Activated CD4-positive, alpha-beta memory T cell treated with anti-CD3 and anti-CD28 coated beads, Interleukin-2, amount 10 ng/mL, durations not matched to agents 7 days and 5 days (primary cell): Measurements from ENCODE around the gene OR8B4. TPM values are rescaled to one million over a fixed set of nuclear protein-coding genes. Genes with fewer than 3 reads are reported as not detected.
"Not testable (repeated sequence)": the region's sequence is repeated elsewhere in the genome, so short reads cannot be mapped to it uniquely, and the experiment has no call there.

Experiments used
- CTCF ChIA-PET: fragments of 350-600 bp; sonication (Branson Sonifier 250); formaldehyde crosslinking; loops from one replicate; lab custom pipeline; 2021; ENCODE audit warnings: antibody characterized with exemption, inconsistent platforms; lab: Charles Lee
- POLR2A ChIA-PET: fragments of 350-600 bp; sonication (Branson Sonifier 250); formaldehyde crosslinking; loops from one replicate; lab custom pipeline; 2021; ENCODE audit warnings: antibody characterized with exemption; lab: Charles Lee
- DNase-seq: peaks from one replicate; pipeline ENCODE4 v3.0.0-alpha.2; 2020
- H3K27ac Mint-ChIP-seq: one replicate; pipeline ENCODE4 v1.8.0; 2021; ENCODE audit warnings: mild to moderate bottlenecking, mixed read lengths
- H3K27me3 Mint-ChIP-seq: one replicate; pipeline ENCODE4 v1.8.0; 2021; ENCODE audit warnings: mixed read lengths
- H3K36me3 Mint-ChIP-seq: one replicate; pipeline ENCODE4 v1.8.0; 2021; ENCODE audit warnings: low read depth, mixed read lengths
- H3K4me1 Mint-ChIP-seq: one replicate; pipeline ENCODE4 v1.8.0; 2021; ENCODE audit warnings: mixed read lengths
- H3K4me3 Mint-ChIP-seq: one replicate; pipeline ENCODE4 v1.8.0; 2021; ENCODE audit warnings: mild to moderate bottlenecking, mixed read lengths
- H3K9me3 Mint-ChIP-seq: one replicate; pipeline ENCODE4 v1.8.0; 2021; ENCODE audit warnings: mixed read lengths
- total RNA-seq, 2 experiments: library from RNA; stranded (reverse); gene quantifications; one replicate each; pipeline ENCODE4 v1.2.3, GENCODE V29; 2021

Gene OR8B4
- total RNA-seq, 2 experiments from 2014 or later: not detected

DNA sequence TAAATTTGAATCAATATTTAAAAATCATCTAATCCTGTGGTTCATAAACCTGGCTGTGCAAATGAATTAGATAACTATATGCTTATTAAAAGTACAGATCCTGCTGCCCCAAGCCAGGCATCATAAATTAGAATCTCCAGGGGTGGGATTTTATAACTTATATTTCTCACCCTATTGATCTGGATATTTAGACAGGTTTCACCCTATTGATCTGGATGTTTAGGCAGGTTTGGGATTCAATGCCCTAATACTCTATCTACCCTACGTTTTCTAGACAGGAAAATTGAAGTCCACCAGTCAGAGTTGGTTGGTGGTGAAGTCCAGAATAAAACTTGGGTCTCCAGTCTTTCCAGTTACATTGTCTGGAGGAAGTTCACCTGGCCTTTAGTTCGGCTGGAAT, 18.2 kb upstream of the OR8B4 start:
- CTCF ChIA-PET: no interaction called here
- H3K36me3 Mint-ChIP-seq: no peaks in the 10 kb centered on the region
- no peak overlapping the region for H3K27ac Mint-ChIP-seq
- no peak overlapping the region for H3K4me3 Mint-ChIP-seq
- no peaks in the 10 kb centered on the region for H3K9me3 Mint-ChIP-seq
- POLR2A ChIA-PET: no interaction called here
- no peaks in the 10 kb centered on the region for H3K27me3 Mint-ChIP-seq
- DNase-seq: no peak
- no peaks in the 10 kb centered on the region for H3K4me1 Mint-ChIP-seq

DNA sequence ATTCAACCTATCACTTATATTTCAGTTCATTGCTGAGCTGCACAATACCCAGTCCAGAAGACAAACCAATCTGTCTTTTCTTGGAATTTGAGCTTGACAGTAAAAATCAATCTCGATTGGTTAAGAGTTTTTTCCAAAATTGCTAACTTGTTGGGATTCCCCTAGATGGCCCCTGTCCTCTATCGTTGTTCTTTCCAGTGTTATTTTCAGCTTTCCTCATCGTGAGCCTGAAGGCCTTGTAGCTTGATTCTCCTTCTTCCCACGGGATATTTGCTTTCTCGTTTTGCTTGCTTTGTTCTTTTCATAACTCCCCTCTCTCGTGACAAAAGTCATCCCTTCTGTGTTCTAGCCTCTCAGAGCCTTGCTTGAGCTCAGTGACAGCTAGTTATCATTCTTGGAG, 17.8 kb upstream of the OR8B4 start:
- Mint-ChIP-seq H3K36me3 (no peaks in the 10 kb centered on the region), H3K27ac (no peak overlapping the region), H3K4me3 (no peak overlapping the region), H3K27me3 (no peaks in the 10 kb centered on the region), H3K9me3 (no peaks in the 10 kb centered on the region), H3K4me1 (no peaks in the 10 kb centered on the region)
- no peak for DNase-seq
- POLR2A ChIA-PET: no interaction called here
- CTCF ChIA-PET: no interaction called here

DNA sequence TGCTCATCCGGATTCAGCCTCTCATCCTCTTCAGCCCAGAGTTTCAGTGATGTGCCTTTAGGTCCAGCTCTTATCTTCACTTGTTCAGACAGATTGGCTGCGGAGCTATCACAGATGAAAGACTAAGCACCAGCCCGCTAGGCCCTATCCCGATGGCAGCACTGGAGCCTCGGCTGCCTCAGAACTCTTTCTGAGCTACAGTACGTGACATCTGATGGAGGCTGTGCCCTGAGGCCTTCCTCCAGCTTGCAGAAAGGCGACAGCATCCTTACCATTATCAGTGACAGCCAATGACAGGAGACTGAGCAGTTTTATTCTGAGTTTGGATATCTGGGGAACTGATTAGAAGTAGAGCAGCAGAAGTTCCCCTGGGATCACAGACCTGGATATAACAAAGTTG, 16.8 kb upstream of the OR8B4 start:
- ChIA-PET POLR2A (no interaction called here), CTCF (no interaction called here)
- Mint-ChIP-seq H3K4me1 (no peaks in the 10 kb centered on the region), H3K4me3 (no peak overlapping the region), H3K9me3 (no peaks in the 10 kb centered on the region), H3K27me3 (no peaks in the 10 kb centered on the region), H3K36me3 (no peaks in the 10 kb centered on the region), H3K27ac (no peak overlapping the region)
- no peak for DNase-seq

DNA sequence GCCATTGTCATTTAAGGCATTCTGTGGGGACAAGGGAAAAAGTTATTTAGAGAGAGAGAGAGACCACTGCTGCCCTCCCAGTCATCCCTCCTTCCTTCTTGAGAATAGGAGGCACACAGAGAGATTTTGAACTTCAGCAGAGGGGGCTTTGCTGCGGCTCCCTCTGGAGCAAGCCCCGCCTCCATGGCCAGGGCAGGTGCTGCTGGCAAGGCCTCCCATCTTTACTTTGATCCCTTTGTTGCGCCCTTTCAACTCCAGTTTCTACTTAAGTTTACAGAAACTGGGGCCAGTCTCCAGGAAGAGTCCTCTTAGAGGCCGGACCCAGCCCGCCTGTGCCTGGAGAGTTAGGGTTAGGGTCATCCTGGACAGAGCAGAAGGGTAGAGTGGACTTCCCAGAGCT, 16.4 kb upstream of the OR8B4 start:
- no peak for DNase-seq
- POLR2A ChIA-PET: no interaction called here
- no peaks in the 10 kb centered on the region for H3K27me3 Mint-ChIP-seq
- H3K4me3 Mint-ChIP-seq: no peak overlapping the region
- CTCF ChIA-PET: no interaction called here
- H3K36me3 Mint-ChIP-seq: no peaks in the 10 kb centered on the region
- no peaks in the 10 kb centered on the region for H3K4me1 Mint-ChIP-seq
- H3K9me3 Mint-ChIP-seq: no peaks in the 10 kb centered on the region
- no peak overlapping the region for H3K27ac Mint-ChIP-seq

DNA sequence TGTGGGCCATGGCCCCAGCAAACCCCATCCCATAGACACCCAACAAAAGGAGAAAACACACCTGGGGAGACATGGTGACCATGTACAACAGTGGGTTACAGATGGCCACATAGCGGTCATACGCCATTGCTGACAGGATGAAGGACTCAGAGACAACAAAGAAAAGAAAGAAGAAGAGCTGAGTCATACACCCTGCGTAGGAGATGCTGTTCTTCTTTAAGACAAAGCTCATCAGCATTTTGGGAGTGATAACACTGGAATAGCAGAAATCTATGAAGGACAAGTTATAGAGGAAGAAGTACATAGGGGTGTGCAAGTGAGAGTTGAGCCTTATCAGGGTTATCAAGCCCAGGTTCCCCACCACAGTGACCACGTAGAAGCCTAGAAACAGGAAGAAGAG, 15.9 kb upstream of the OR8B4 start:
- Mint-ChIP-seq H3K4me1 (no peaks in the 10 kb centered on the region), H3K27ac (no peak overlapping the region), H3K36me3 (no peaks in the 10 kb centered on the region), H3K27me3 (no peaks in the 10 kb centered on the region), H3K9me3 (no peaks in the 10 kb centered on the region), H3K4me3 (no peak overlapping the region)
- POLR2A ChIA-PET: no interaction called here
- DNase-seq: no peak
- CTCF ChIA-PET: no interaction called here

DNA sequence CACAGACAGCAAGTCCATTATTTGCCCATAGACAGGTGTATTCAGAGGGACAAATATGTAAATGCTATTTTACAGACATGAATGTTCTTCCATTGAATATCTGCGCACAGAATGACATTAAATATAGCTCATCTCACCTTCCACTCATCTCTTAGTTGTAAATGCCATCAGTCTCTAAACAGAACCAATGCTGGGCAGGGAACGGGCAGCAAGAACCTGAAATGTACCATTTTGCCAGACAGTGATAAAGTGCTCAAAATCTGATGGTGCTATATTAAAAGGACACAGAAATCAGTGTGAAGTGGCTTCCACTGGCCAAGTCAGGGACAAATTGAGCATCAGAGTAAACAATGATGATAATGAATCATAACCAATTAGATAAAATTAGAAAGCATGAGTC, 10.0 kb upstream of the OR8B4 start:
- ChIA-PET POLR2A (no interaction called here), CTCF (no interaction called here)
- H3K4me1 Mint-ChIP-seq: no peaks in the 10 kb centered on the region
- no peak for DNase-seq
- no peak overlapping the region for H3K27ac Mint-ChIP-seq
- H3K27me3 Mint-ChIP-seq: no peaks in the 10 kb centered on the region
- peaks cover 1% of the 10 kb centered on the region for H3K9me3 Mint-ChIP-seq
- no peaks in the 10 kb centered on the region for H3K36me3 Mint-ChIP-seq
- H3K4me3 Mint-ChIP-seq: no peak overlapping the region

DNA sequence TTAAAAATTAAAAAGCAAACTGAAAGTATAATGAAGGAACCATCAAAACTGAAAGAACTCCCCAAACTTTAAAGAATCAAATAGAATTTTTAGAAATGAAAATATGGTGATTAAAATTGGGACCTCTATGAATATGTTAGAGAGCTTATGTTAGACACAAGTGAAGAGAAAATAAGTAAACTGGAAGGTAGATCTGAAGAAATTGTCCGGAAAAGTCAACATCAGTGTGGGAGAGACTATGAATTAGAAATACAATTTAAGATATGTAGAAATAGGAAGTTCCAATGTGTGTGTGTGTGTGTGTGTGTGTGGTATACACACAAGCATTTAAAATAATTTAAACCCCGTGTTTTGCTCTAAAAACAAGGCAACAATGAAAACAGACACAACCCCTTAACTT, 4.9 kb upstream of the OR8B4 start:
- CTCF ChIA-PET: no interaction called here
- Mint-ChIP-seq H3K27ac (no peak overlapping the region), H3K4me1 (no peaks in the 10 kb centered on the region), H3K4me3 (no peak overlapping the region), H3K36me3 (no peaks in the 10 kb centered on the region), H3K27me3 (no peaks in the 10 kb centered on the region), H3K9me3 (peaks cover 8% of the 10 kb centered on the region)
- no peak for DNase-seq
- POLR2A ChIA-PET: no interaction called here

DNA sequence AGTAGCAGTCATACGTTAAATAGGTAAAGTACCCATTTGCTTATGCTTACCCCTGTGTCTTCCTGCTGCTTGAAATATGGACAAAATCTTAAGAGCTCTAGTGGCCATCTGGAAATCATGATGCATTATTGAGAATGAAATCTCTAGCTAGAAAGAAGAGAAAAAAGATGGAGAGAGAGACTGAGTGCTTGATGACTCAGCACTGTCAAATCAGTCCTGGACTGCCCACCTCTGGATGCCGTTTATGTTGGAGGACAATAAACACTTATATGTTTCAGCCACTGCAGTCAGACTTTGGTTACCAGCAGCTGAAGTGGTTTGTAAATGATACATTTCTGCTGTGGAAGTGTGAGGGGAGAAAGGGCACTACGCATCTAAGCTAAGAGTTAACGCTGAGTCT, 3.6 kb downstream of the OR8B4 start:
- H3K27me3 Mint-ChIP-seq: peaks cover 5% of the 10 kb centered on the region
- no peak for DNase-seq
- H3K36me3 Mint-ChIP-seq: no peaks in the 10 kb centered on the region
- H3K4me1 Mint-ChIP-seq: no peaks in the 10 kb centered on the region
- POLR2A ChIA-PET: no interaction called here
- no peaks in the 10 kb centered on the region for H3K9me3 Mint-ChIP-seq
- no peak overlapping the region for H3K4me3 Mint-ChIP-seq
- H3K27ac Mint-ChIP-seq: no peak overlapping the region
- CTCF ChIA-PET: interaction anchor here (0.8 kb wide), 1 partner anchor 19 kb away, joined by 3 read pairs; no protein-coding TSS in a partner anchor

DNA sequence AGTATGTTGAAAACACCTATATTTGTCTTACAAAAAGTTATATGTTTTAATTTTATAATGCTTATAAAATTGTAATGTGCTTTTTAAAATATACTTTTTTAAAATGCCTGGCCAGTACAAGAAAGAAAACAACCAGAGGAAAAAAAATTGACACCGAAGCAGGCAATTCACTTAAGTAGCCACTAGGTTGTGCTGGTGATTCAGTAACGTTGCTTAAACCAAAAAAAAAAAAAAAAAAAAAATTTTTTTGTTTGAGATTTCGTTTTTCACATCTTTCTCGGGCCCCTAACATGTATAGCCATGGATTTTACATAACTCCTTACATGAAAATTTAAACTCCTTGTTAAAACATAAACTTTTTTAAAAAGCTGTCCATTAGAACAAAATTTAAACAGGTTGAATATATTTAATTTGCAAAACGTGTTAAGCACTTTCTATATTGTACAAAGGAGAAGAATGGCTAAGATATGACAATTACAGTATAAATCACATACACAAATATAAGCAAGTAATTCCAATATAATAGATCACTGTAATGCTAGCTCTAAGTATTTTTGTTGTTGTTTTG, 9.2 kb downstream of the OR8B4 start:
- no peak overlapping the region for H3K4me3 Mint-ChIP-seq
- CTCF ChIA-PET: interaction anchor here (0.7 to 2.5 kb wide), 7 partner anchors 14 to 737 kb away, joined by 3 to 15 read pairs (median 4); no protein-coding TSS in a partner anchor

DNA sequence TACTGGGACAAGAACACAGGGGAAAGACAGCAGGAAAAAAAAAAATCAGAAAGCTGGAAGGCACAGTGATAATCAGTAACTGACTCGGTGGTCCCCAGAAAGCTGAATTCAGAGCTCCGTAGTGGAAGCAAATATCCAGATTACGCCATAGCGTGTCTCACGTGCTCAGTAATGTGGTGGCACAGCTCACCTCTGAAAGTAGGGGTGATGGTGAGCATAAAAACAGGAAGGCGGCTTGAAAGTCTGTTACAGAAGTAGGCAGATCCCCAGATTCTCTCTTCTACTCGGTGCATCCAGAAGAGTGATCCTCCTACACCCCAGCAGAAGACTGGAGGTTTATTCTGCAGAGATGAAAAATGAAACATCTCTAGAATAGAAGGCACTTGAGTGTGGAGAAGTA, 14.8 kb downstream of the OR8B4 start:
- no peak for DNase-seq
- Mint-ChIP-seq H3K4me3 (no peak overlapping the region), H3K27me3 (peaks cover 17% of the 10 kb centered on the region), H3K27ac (no peak overlapping the region), H3K36me3 (no peaks in the 10 kb centered on the region), H3K9me3 (no peaks in the 10 kb centered on the region), H3K4me1 (no peaks in the 10 kb centered on the region)
- POLR2A ChIA-PET: no interaction called here
- CTCF ChIA-PET: no interaction called here

More for the DNA sequence above, 9.2 kb downstream of the OR8B4 start:
- Mint-ChIP-seq H3K27ac (no peak overlapping the region), H3K9me3 (no peaks in the 10 kb centered on the region), H3K27me3 (peaks cover 3% of the 10 kb centered on the region), H3K4me1 (no peaks in the 10 kb centered on the region), H3K36me3 (no peaks in the 10 kb centered on the region)
- no peak for DNase-seq
- POLR2A ChIA-PET: no interaction called here

DNA sequence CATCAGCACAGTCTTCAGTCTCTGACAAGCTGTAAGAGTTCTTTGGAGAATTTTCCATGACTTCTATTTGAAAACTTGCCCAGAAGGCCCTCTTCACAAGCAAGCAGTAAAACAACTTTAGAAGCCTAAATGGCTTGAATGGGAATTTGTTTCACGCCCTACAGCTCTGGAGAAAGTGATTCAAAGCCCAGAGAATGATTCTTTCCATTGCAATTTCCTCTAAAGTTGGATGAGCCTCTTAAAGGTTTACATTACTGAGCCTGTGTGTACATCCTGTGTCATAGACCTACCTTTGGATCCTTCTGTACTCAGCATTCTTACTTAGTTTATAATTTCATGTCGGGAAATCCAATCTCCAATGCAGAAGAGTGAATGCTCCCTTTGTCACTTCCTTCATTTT, 19.1 kb downstream of the OR8B4 start:
- Mint-ChIP-seq H3K9me3 (no peaks in the 10 kb centered on the region), H3K4me1 (peaks cover 3% of the 10 kb centered on the region), H3K4me3 (no peak overlapping the region), H3K36me3 (no peaks in the 10 kb centered on the region), H3K27ac (no peak overlapping the region), H3K27me3 (peaks cover 19% of the 10 kb centered on the region)
- POLR2A ChIA-PET: no interaction called here
- CTCF ChIA-PET: no interaction called here
- DNase-seq: no peak

DNA sequence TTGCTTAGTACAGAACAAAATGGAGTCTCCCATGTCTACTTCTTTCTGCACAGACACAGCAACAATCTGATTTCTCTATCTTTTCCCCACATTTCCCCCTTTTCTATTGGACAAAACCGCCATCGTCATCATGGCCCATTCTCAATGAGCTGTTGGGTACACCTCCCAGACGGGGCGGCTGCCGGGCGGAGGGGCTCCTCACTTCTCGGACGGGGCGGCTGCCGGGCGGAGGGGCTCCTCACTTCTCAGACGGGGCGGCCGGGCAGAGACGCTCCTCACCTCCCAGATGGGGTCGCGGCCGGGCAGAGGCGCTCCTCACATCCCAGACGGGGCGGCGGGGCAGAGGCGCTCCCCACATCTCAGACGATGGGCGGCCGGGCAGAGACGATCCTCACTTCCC, 21.5 kb downstream of the OR8B4 start:
- H3K4me1 Mint-ChIP-seq, H3K36me3 Mint-ChIP-seq, POLR2A ChIA-PET, H3K27me3 Mint-ChIP-seq, DNase-seq, H3K27ac Mint-ChIP-seq, H3K4me3 Mint-ChIP-seq, H3K9me3 Mint-ChIP-seq: not testable (repeated sequence)
- CTCF ChIA-PET: interaction anchor here (1.4 to 2.5 kb wide), 3 partner anchors 71 to 181 kb away, joined by 3 to 22 read pairs (median 4); no protein-coding TSS in a partner anchor

DNA sequence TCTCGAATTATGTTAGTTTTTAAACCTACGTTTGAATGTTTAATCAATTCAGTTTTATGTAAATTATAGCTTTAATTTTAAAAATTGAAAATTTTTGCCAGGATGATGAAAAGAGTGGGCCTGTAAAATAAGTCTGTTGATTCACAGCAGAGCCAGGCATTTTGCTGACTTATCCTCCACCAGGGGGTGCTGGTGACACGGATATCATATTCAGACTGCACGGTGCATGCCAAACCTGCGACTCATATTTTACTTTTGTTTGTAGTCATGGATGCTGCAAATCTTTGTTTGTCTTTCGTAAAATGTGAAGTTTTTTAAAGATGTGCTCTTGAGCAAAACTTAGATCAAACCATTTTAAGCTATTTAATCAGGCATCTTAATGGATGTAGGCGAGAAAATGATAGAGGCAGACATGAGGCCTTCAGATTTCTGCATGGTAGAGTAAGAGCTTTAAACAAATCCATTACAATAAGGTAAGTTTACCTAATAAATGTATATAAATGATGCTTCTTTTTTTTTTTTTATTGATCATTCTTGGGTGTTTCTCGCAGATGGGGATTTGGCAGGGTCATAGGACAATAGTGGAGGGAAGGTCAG, 22.2 kb downstream of the OR8B4 start:
- peak; percentile 59 for DNase-seq
- Mint-ChIP-seq H3K27ac (no peak overlapping the region), H3K4me3 (no peak overlapping the region), H3K27me3 (peaks cover 6% of the 10 kb centered on the region), H3K36me3 (no peaks in the 10 kb centered on the region), H3K9me3 (no peaks in the 10 kb centered on the region), H3K4me1 (peaks cover 3% of the 10 kb centered on the region)
- ChIA-PET POLR2A (no interaction called here), CTCF (interaction anchor here (0.6 to 2.5 kb wide), 19 partner anchors 9 to 481 kb away, joined by 3 to 22 read pairs (median 3); no protein-coding TSS in a partner anchor)

DNA sequence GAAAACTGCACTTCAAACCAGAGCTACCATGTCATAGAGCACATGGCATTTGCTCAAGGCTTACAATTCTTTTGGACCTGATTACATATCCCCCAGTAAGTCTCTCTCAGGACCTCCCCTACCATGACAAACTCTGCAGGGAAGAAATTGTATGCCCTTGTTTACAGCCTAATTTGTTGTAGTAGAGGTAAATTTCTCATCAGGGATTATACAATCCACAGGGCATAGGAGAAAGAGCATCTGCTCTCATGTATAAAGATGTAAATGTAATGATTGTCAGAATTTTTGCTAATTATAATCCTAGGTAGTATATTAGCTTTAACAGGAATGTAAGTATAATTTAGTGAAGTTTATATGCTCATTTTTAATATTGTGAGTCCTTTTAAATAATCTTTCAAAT, 25.7 kb downstream of the OR8B4 start, which contains the start of gene OR8B3:
Gene OR8B3 (minus strand): TSS at position 101 of the 400 bp plus-strand sequence. CDS start 1,673 bp downstream, outside the sequence.
- CTCF ChIA-PET: no interaction called here
- Mint-ChIP-seq H3K27me3 (no peaks in the 10 kb centered on the region), H3K36me3 (no peaks in the 10 kb centered on the region), H3K4me3 (no peak within 1 kb of the TSS), H3K27ac (no peak within 1 kb of the TSS), H3K9me3 (no peaks in the 10 kb centered on the region), H3K4me1 (peaks cover 3% of the 10 kb centered on the region)
- POLR2A ChIA-PET: no interaction called here
- DNase-seq: no peak
